ENCODE measurements around the gene AFDN. TPM values are rescaled to one million over a fixed set of nuclear protein-coding genes. Genes with fewer than 3 reads are reported as not detected.

Gene AFDN
- polyA plus RNA-seq, 3 donors = 186 to 250 (median 186) TPM

GRCh38 chr6:167791091-167791779 is 35.5 kb upstream of the AFDN start:
- DNase-seq (ENCODE audit: extremely low read depth in 1 of 11, low read depth in 9 of 11, low spot score in 4 of 11) = peak in 3 of 11 donors; percentile 45 to 51 (median 51)

GRCh38 chr6:167791780-167792478 is 34.8 kb upstream of the AFDN start:
- DNase-seq (ENCODE audit: extremely low read depth in 1 of 11, low read depth in 9 of 11, low spot score in 4 of 11) = no peak

GRCh38 chr6:167793421-167793820 is 33.3 kb upstream of the AFDN start:
- no peak for DNase-seq (ENCODE audit: extremely low read depth in 1 of 11, low read depth in 9 of 11, low spot score in 4 of 11)

GRCh38 chr6:167794161-167795157 is 32.3 kb upstream of the AFDN start:
- DNase-seq (ENCODE audit: extremely low read depth in 1 of 11, low read depth in 9 of 11, low spot score in 4 of 11) = no peak

- no peak for DNase-seq (ENCODE audit: extremely low read depth in 1 of 11, low read depth in 9 of 11, low spot score in 4 of 11)
Observed at GRCh38 chr6:167795321-167795811, 31.3 kb upstream of the AFDN start.

- DNase-seq (ENCODE audit: extremely low read depth in 1 of 11, low read depth in 9 of 11, low spot score in 4 of 11) = no peak
Observed at GRCh38 chr6:167795874-167796191, 30.9 kb upstream of the AFDN start.

- DNase-seq (ENCODE audit: extremely low read depth in 1 of 11, low read depth in 9 of 11, low spot score in 4 of 11) = no peak
Observed at GRCh38 chr6:167796192-167796981, 30.3 kb upstream of the AFDN start.

- DNase-seq (ENCODE audit: extremely low read depth in 1 of 11, low read depth in 9 of 11, low spot score in 4 of 11) = no peak
Observed at GRCh38 chr6:167797011-167797471, 29.7 kb upstream of the AFDN start.

- no peak for DNase-seq (ENCODE audit: extremely low read depth in 1 of 11, low read depth in 9 of 11, low spot score in 4 of 11)
Observed at GRCh38 chr6:167797476-167798265, 29.0 kb upstream of the AFDN start.

- DNase-seq (ENCODE audit: extremely low read depth in 1 of 11, low read depth in 9 of 11, low spot score in 4 of 11) = no peak
Observed at GRCh38 chr6:167798453-167798852, 28.3 kb upstream of the AFDN start.

- no peak for DNase-seq (ENCODE audit: extremely low read depth in 1 of 11, low read depth in 9 of 11, low spot score in 4 of 11)
Observed at GRCh38 chr6:167799033-167799821, 27.5 kb upstream of the AFDN start.

GRCh38 chr6:167800549-167800948 is 26.2 kb upstream of the AFDN start:
- DNase-seq (ENCODE audit: extremely low read depth in 1 of 11, low read depth in 9 of 11, low spot score in 4 of 11) = no peak

- DNase-seq (ENCODE audit: extremely low read depth in 1 of 11, low read depth in 9 of 11, low spot score in 4 of 11) = no peak
Observed at GRCh38 chr6:167801263-167801662, 25.4 kb upstream of the AFDN start.

GRCh38 chr6:167802339-167802738 is 24.4 kb upstream of the AFDN start:
- no peak for DNase-seq (ENCODE audit: extremely low read depth in 1 of 11, low read depth in 9 of 11, low spot score in 4 of 11)

GRCh38 chr6:167803816-167804215 is 22.9 kb upstream of the AFDN start:
- DNase-seq (ENCODE audit: extremely low read depth in 1 of 11, low read depth in 9 of 11, low spot score in 4 of 11) = no peak

- DNase-seq (ENCODE audit: extremely low read depth in 1 of 11, low read depth in 9 of 11, low spot score in 4 of 11) = no peak
Observed at GRCh38 chr6:167804281-167805013, 22.3 kb upstream of the AFDN start.
